Testis (tissue), 2 donors: ENCODE results near the gene AHCYL2.

Experiments used
- POLR2A ChIP-seq: fragments of 450-650 bp; IDR thresholded peaks from one replicate; pipeline ENCODE4 v1.6.1; 2017; ENCODE audit warnings: antibody characterized with exemption, mild to moderate bottlenecking, moderate library complexity
- TF ChIP-seq, protein P1 (sequence below), 3 experiments: fragments of 450-650 bp in 2 of 3; fragments of 200-600 bp in 1 of 3; sonication (generic) in 1 of 3; IDR thresholded peaks; one replicate each; pipeline ENCODE4 v1.5.1; 2016 to 2019; ENCODE audit warnings: antibody characterized with exemption in 3 of 3, mild to moderate bottlenecking in 2 of 3, moderate library complexity in 1 of 3

DNA sequence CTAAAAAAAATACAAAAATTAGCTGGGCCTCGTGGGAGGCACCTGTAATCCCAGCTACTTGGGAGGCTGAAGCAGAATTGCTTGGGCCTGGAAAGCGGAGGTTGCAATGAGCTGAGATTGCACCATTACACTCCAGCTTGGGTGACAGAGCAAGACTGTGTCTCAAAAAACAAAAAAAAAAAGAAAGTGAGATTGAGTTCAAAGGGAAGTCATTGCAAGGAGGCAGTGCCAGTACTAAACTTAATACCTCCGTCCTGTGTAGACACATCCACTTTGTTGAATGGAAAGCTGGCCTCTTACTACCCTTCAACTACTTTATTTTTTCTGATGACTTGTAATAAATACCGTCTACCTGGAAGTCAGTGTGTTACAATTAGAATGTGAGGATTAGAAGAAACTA is 31.0 kb downstream of the AHCYL2 start:
- TF ChIP-seq POLR2A, result no peak
- TF ChIP-seq, protein P1, sequence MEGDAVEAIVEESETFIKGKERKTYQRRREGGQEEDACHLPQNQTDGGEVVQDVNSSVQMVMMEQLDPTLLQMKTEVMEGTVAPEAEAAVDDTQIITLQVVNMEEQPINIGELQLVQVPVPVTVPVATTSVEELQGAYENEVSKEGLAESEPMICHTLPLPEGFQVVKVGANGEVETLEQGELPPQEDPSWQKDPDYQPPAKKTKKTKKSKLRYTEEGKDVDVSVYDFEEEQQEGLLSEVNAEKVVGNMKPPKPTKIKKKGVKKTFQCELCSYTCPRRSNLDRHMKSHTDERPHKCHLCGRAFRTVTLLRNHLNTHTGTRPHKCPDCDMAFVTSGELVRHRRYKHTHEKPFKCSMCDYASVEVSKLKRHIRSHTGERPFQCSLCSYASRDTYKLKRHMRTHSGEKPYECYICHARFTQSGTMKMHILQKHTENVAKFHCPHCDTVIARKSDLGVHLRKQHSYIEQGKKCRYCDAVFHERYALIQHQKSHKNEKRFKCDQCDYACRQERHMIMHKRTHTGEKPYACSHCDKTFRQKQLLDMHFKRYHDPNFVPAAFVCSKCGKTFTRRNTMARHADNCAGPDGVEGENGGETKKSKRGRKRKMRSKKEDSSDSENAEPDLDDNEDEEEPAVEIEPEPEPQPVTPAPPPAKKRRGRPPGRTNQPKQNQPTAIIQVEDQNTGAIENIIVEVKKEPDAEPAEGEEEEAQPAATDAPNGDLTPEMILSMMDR (IDR thresholded peaks at IDR 0.05), result no peak
